Activated CD4-positive, alpha-beta T cell treated with anti-CD3 and anti-CD28 coated beads for 24 hours (primary cell): Measurements from ENCODE around the gene LRMDA.

Experiments used
- DNase-seq, 2 donors: peaks; one replicate each; pipeline ENCODE4 v3.0.0-alpha.2; 2020; ENCODE audit warnings: low read depth in 2 of 2

Gene LRMDA

DNA sequence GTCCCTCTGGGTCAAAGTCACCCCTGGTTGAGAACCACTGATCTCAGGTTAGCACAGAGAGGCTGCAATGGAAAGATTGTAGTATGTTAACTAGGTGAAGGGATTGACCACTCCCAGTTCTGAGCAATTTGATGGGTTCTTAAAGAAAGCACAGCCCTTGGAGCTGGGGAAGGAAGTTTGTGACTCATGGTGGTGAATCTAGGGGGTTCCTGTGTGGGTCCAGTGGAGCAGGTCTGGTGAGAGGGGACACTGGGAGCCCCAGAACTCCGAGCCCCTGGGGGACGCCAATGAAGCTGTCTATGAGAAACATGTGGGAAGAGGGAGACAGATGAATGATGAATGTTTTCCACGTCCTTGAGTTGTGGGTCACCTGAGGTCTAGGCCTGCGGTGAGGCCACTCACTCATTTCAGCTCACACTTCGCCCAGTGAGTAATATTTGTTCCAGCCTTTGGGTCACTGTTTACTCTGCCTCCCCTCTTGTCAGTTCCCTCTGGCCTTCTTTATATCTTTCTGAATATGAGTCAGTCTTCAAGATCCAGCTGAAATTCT is 341.9 kb downstream of the LRMDA start:
- DNase-seq = no peak

DNA sequence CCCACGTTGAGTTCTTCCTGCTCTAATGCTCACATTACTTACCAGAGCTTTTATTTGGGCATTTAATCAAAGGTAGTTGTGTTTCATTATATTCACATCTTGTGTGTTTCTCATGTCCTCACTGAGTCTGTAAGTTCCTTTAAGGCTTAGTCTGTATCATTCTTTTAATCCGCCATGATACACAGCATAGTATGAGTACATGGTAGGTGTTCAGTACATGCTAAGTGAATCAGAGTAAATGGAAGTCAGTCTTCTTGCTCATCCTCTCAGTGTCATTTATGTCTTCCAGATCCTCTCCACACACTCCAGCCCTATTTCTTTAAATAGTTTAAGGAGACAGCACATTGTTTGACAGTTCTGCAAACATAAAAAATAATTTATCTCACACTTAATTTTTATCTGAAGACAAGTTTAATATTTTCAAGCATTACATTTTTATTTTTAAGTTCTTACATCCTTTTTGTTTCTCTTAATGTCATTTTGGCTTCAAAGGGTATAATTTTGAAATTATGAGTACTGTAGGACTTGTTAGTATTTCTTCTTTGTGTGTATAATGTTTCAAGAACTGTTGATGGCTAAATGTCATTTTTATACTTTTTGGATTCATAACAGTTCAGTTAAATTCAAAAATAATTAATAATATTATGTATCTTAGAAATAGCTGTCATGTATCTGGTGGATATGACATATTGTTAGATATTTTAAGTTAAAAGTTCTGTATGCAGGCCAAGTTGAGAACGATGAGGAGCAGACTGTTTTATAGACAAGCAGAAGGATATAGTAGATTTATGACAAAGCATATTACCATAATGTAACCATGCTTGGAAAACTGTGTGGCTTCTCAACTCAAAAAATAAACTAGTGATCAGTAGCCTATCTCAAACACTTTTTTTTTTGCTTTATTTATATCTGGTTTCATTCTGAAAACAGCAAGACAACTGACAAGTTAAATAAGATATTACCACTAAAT is 342.7 kb downstream of the LRMDA start:
- no peak for DNase-seq

DNA sequence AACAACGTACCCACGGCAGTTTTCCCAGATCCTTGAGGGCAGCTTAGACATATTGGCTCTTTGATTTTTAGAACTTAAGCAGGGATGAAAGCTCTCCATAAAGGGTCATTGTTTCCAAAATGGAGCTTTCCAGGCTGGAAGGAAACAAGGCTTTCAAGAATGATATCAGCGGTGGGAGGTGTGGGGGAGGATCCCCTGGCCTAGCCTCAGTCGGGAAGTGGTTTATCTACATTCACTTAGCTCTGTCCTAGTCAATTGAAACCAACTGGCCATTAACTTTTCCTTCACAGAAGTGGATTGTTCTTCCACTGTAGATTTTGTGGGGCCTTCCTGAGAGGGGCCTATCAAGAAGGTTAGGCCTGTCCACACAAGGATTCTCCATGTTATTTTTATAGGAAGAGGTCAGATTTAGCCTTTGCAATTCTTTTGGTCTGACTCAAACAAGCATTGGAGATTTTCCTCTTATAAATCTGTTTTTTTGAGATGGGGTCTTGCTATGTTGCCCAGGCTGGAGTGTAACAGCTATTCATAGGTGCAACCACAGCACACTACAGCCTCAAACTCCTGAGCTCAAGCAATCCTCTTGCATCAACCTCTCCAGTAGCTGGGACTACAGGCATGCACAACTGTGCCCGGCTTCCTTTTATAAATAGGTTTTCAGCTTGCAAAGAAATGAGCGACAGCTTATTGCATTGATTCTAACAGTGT is 343.5 kb downstream of the LRMDA start:
- no peak for DNase-seq

DNA sequence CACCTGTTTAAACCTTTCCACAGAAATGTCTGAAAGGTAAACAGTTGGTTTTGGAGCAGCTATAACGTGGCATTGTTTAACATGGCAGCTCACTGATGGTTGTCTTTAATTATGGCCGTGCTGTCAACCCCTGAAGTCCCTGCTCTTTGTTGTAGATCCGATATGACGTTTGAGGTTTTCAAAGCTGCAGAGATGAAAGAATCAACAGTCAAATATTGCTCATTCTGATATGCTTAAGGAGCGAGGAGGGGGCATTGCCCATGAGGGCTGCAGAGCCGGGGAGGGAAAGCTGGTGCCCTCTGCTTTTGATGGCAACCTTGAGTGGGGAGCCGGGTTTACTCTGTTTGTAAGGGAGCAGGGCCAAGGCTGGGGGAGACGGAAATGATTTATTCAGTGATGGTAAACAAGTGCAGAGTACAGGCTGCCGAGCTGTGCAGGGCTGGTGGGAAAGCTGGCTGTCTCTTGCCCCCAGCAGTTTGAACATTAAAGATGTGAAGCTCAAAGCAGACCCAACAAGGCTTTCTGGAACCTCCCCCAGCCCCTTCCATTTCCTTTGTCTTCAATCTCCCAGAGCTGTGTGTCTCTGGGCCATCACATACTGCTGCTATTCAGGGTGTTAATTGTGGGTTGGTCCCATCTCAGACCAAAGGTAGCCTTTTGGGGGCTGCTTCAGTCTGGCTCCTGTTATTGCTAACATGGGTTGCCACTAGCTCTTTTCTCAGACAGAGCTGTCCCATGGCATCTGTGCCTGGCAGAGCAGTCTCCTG is 345.5 kb downstream of the LRMDA start:
- no peak for DNase-seq

GRCh38 chr10:75778665-75779064 is 347.2 kb downstream of the LRMDA start:
- DNase-seq = no peak

GRCh38 chr10:75779276-75779675 is 347.9 kb downstream of the LRMDA start:
- no peak for DNase-seq

DNA sequence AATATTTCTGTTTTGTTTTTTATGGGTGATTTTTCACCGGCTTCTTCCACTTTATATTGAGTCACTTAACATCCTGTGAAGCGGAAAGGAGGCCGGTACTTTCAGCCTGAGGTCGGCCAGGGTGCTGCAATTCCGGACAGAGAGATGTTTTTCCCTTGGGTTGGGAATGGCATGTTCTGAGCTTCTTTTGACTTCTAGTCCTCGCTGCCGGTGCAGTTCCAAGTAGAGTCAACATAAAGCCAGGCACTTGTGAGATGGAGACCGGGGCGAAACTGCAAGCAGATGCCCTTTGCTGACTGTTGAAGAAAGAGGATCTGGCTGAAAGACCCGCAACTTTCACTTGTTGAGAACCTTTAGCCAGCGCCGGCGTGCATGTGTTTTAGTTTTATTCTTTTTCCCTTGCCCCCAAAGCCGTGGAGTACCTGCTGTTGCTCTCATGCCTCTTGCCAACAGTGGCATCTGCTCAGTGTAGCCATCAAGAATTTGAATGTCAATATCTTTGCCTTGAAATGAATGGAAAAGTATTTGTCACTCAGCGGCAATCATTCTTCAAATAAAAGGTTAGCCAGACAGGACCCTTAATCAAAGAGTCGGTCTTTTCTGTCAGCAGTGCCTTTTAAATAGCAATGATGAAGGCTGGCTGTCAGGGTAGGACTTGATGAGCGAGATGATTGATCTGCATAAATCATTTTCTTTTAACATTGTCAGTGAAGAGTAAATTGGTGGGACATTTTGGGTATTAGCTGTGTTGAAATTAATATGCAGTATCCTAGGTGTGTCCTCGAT is 351.2 kb downstream of the LRMDA start:
- no peak for DNase-seq

DNA sequence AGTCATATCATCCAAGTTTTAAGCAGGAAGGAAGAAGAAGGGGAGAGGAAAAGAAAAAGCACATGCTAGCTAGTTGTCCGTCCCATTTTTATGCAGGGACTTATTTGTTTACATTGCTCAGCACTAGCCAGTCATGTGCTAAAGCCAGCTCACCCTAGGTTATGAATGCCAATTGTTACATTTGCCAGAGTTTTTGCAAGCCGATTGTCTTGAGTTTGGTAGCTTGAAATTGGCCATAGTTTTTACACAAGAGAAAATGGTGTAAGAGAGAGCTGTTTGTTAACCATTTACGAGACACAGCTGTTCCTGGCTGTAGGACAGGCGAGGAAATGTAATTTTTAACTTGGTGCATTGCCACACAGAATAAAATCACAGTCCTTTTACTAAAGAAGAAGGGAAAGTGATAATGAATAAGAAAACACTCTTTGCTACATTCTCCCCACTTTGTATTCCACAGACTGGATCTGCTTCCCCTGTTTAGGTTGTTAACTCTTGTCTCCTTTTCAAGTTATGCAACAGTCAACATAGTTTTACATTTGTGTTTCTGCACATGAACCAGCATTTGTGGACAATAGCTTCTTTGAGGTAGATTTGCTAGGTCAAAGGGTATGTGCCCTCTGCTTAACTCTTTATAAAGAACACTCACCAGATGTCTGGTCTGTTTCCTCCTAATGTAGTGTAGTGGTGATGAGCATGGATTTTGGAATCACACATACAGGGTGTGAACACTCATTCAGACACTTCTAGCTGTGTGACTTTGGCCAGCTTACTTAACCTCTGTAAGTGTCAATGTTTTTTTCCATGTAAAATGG is 357.2 kb downstream of the LRMDA start:
- no peak for DNase-seq

DNA sequence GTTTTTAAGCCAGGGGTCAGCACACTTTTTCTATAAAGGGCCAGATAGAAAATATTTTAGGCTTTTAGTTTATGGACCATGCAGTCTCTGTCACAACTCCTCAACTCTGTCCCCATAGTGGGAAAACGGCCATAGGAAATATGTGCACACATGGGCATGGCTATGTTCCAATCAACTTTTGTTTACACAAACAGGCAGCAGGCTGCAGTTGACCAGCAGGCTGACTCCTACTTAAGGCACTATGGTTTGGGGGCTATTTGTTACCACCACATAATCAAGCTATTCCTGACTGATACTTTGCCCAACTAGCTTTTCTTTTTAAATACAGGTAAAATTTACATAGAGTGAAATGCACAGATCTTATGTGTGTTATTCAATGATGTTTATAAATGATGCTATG is 362.4 kb downstream of the LRMDA start:
- no peak for DNase-seq

DNA sequence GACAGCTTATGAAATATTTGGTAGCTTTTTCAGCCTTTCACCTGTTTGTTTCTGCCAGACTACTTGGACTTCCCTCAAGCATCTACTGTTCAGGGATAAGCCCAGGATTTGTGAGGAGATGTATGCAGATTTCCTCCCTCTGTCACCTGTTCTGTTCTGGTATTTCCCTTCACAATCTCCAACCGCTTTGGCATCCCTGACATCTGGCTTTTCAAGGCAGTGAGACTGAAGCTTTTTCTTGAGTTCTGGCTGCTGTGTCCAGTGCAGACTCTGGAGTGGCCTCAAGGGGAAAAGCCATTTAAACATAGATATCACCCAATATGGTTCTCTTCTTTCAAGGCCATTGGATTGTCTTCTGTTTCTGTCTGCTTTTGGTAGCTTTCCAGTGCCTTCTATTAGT is 369.7 kb downstream of the LRMDA start:
- no peak for DNase-seq

GRCh38 chr10:75801661-75802060 is 370.2 kb downstream of the LRMDA start:
- no peak for DNase-seq

GRCh38 chr10:75803121-75803520 is 371.7 kb downstream of the LRMDA start:
- DNase-seq = no peak

DNA sequence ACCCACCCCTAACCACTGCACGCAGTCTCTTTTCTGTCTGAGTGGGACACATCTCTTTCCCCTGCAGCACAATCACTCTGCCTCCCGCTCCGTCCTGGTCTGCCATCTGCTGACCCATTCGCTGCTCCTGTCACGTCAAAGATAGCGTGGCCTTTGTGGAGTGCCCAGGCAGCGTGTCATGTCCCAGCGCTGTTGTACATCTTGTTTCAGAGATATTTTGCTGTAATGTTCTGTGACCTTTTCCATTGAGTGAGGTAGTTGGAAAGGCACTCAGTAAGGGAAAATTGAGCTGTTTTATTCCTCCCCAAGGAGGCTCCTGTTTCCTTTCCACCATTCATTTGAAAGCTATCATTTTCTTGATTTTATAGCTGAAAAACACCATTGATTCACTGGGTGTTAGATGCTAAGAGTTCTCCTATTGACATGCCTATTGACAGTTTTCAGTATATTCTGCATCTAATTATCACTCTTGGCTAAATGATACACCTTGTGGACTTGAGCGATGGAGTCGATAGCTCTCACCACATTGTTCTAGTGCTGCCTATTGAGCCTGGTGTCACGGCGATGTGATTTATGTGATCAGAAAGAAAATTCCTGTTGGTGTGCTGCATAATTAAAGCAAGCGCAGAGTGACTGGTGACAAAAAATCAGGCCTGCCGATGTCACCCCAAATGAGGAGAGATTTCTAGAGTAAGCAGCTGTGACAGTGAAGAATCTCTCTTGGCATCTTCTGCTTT is 372.6 kb downstream of the LRMDA start:
- DNase-seq = no peak

GRCh38 chr10:75806186-75806585 is 374.8 kb downstream of the LRMDA start:
- DNase-seq = no peak

DNA sequence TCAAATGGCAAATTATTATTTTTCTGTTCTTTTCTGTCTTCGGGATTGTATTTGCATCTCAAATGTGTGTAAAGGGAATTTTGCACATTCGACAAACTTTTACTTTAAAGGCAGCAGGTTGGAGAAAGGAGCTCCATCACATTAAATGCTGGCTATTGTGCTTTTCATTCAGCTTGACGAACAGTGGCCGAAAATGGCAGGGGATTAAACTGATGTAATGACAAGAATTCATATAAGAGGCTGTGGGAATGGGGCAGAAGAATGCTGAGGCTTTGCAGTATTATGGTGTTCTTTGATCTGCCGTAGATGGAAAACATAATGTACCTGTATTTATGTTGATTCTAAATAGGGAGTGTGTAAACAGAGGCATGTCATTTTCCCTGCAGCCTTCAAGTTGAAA is 376.0 kb downstream of the LRMDA start:
- no peak for DNase-seq

GRCh38 chr10:75809003-75809402 is 377.6 kb downstream of the LRMDA start:
- no peak for DNase-seq

GRCh38 chr10:75814014-75814413 is 382.6 kb downstream of the LRMDA start:
- DNase-seq = no peak

DNA sequence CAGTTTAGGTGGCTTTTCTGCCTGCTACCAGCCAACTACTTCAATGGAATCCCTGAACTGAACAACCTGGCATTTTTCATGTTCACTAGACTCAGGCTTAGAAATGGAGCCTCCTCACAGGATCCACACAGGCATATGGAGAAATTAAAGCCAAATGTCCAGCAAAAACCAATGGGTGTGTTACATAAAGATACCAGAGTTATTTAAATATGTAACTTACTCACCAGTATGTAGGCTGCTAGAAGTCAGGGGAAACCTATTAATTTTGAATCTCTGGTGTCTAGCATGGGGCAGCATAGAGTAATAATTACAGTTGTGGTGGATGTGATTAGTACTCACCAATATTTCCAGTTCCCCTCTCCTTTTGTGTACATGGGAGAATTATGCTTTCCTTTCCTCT is 383.6 kb downstream of the LRMDA start:
- no peak for DNase-seq

DNA sequence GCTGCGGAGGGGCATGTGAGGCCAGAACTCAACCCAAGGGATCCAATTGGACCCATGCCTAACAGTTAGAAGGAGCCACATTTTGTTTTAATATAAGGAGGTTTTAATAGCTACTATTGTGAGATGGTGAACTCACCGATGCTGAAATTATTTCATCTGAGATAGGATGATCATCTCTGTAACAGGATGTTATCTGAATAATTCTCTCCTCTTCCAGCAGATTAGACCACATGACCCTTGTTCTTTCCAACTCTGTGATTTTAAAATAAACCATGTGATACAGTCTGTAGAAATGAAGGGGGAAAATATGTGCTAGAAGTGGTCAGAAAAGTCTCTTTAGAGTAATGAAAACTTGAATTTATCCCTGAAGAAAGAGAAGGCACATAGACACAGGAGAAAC is 385.8 kb downstream of the LRMDA start:
- no peak for DNase-seq

- DNase-seq = no peak
These were observed 387.1 kb downstream of the LRMDA start for GRCh38 chr10:75818552-75818951.
